Neutrophil (primary cell): ENCODE measurements around the gene SLC39A11.
"Not testable (repeated sequence)": the region's sequence is repeated elsewhere in the genome, so short reads cannot be mapped to it uniquely, and the experiment has no call there.

Experiments used
- H3K27ac ChIP-seq: fragments of 200-600 bp; sonication (generic); 2 replicates; pipeline ENCODE4 v1.5.1; 2016; ENCODE audit warnings: mild to moderate bottlenecking, moderate library complexity
- H3K27me3 ChIP-seq: fragments of 200-600 bp; sonication (generic); 2 replicates; pipeline ENCODE4 v1.6.0; 2016; ENCODE audit warnings: mild to moderate bottlenecking
- H3K36me3 ChIP-seq: fragments of 200-600 bp; sonication (generic); 2 replicates; pipeline ENCODE4 v1.5.1; 2017
- H3K4me1 ChIP-seq, 2 experiments: fragments of 200-600 bp in 1 of 2; sonication (generic) in 1 of 2; 1 replicate in 1 of 2; 2 replicates in 1 of 2; pipeline versions ENCODE4 v1.5.1 to v1.6.1; 2013 to 2016; ENCODE audit warnings: low read depth in 1 of 2, low read length in 1 of 2, mild to moderate bottlenecking in 1 of 2, moderate library complexity in 1 of 2; ENCODE audit not compliant: control insufficient read depth in 1 of 2, insufficient read depth in 1 of 2
- H3K4me3 ChIP-seq, 2 experiments: fragments of 200-600 bp in 1 of 2; sonication (generic) in 1 of 2; 1 replicate in 1 of 2; 2 replicates in 1 of 2; pipeline ENCODE4 v1.5.1; 2013 to 2016; ENCODE audit warnings: low read depth in 1 of 2, low read length in 1 of 2, mild to moderate bottlenecking in 1 of 2, moderate library complexity in 1 of 2
- H3K9me3 ChIP-seq: fragments of 200-600 bp; sonication (generic); 2 replicates; pipeline ENCODE4 v1.5.1; 2016
- TF ChIP-seq, protein P1 (sequence below): fragments of 200-600 bp; sonication (generic); IDR thresholded peaks from 2 replicates; pipeline ENCODE4 v1.5.1; 2016; ENCODE audit warnings: antibody characterized with exemption

SLC39A11 gene

DNA sequence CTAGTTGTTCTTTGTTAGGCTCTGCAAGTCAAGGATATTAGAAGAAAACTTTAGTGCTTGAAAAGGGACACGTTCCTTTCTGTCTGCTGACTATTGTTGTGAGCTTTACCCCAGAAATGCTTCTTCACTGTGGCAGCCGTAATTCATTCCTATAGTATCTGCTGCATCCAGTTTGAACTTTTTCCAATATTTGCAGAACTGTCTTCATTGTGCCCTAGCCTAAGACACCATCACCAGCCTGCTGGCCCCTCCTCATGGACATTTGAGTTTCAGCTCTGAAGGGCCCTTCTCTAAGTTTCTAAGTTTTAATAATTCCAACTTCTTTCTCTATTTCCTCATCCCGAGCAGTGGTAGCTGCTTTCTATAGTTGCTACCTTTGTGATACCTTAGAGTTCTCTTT lies 91.7 kb downstream of the SLC39A11 start:
- Histone ChIP-seq H3K27me3 (no peaks in the 10 kb centered on the region), H3K4me3 (no peak overlapping the region), H3K27ac (no peak overlapping the region), H3K36me3 (no peaks in the 10 kb centered on the region), H3K9me3 (no peaks in the 10 kb centered on the region), H3K4me1 (peaks cover 5 to 14% of the 10 kb centered on the region in 2 experiments)
- TF ChIP-seq, protein P1, sequence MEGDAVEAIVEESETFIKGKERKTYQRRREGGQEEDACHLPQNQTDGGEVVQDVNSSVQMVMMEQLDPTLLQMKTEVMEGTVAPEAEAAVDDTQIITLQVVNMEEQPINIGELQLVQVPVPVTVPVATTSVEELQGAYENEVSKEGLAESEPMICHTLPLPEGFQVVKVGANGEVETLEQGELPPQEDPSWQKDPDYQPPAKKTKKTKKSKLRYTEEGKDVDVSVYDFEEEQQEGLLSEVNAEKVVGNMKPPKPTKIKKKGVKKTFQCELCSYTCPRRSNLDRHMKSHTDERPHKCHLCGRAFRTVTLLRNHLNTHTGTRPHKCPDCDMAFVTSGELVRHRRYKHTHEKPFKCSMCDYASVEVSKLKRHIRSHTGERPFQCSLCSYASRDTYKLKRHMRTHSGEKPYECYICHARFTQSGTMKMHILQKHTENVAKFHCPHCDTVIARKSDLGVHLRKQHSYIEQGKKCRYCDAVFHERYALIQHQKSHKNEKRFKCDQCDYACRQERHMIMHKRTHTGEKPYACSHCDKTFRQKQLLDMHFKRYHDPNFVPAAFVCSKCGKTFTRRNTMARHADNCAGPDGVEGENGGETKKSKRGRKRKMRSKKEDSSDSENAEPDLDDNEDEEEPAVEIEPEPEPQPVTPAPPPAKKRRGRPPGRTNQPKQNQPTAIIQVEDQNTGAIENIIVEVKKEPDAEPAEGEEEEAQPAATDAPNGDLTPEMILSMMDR = no peak

DNA sequence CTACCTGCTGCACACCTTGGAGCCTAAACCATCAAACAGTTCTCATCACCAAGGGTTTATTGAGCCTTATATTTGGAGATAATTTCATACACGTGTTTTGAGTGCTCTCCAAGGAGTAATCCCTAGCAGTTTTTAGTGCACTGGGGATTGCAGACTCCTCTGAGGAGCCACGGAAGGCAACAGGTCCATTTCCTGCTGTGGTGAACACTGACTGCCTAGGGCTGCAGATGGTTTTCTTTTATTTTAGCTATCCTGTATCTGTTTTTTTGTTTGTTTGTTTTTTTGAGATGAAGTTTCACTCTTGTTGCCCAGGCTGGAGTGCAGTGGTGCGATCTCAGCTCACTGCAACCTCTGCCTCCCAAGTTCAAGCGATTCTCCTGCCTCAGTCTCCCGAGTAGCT lies 93.0 kb downstream of the SLC39A11 start:
- not testable (repeated sequence) for H3K9me3 ChIP-seq, H3K36me3 ChIP-seq, H3K27ac ChIP-seq, H3K27me3 ChIP-seq, H3K4me3 ChIP-seq
- peaks cover 5 to 14% of the 10 kb centered on the region in 2 experiments for H3K4me1 ChIP-seq

- Histone ChIP-seq H3K9me3 (no peaks in the 10 kb centered on the region), H3K27ac (no peak overlapping the region), H3K4me1 (peaks cover 5 to 14% of the 10 kb centered on the region in 2 experiments)
Observed at GRCh38 chr17:72998343-72998742, 94.1 kb downstream of the SLC39A11 start.

DNA sequence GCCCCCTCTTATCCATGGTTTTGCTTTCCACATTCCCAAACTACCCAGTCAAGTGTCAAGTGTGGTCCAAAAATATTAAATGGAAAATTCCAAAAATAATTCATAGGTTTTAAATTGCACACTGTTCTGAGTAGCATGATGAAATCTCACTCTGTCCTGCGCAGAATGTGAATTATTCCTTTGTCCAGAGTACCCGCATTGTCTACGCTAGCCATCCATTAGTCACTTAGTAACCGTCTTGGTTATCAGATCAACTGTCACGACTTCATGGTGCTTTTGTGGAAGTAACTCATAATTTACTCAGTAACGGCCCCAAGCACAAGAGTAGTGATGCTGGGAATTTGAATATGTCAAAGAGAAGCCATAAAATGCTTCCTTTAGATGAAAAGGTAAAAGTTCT lies 94.9 kb downstream of the SLC39A11 start:
- no peak overlapping the region for H3K27ac ChIP-seq
- H3K36me3 ChIP-seq = no peaks in the 10 kb centered on the region
- no peaks in the 10 kb centered on the region for H3K27me3 ChIP-seq
- no peak overlapping the region for H3K4me3 ChIP-seq
- peaks cover 5 to 14% of the 10 kb centered on the region in 2 experiments for H3K4me1 ChIP-seq
- TF ChIP-seq, protein P1 = no peak
- no peaks in the 10 kb centered on the region for H3K9me3 ChIP-seq

More at GRCh38 chr17:72998343-72998742, 94.1 kb downstream of the SLC39A11 start:
- Histone ChIP-seq H3K4me3 (no peak overlapping the region), H3K36me3 (no peaks in the 10 kb centered on the region), H3K27me3 (no peaks in the 10 kb centered on the region)
- TF ChIP-seq, protein P1 = no peak

- H3K27ac ChIP-seq = no peak overlapping the region
- no peaks in the 10 kb centered on the region for H3K9me3 ChIP-seq
- TF ChIP-seq, protein P1 = no peak
- no peaks in the 10 kb centered on the region for H3K36me3 ChIP-seq
- no peak overlapping the region for H3K4me3 ChIP-seq
- H3K4me1 ChIP-seq = peaks cover 4 to 11% of the 10 kb centered on the region in 2 experiments
- no peaks in the 10 kb centered on the region for H3K27me3 ChIP-seq
Observed at GRCh38 chr17:72996791-72997190, 95.7 kb downstream of the SLC39A11 start.

- H3K4me3 ChIP-seq = no peak overlapping the region
Observed at GRCh38 chr17:72995008-72995656, 97.4 kb downstream of the SLC39A11 start.

DNA sequence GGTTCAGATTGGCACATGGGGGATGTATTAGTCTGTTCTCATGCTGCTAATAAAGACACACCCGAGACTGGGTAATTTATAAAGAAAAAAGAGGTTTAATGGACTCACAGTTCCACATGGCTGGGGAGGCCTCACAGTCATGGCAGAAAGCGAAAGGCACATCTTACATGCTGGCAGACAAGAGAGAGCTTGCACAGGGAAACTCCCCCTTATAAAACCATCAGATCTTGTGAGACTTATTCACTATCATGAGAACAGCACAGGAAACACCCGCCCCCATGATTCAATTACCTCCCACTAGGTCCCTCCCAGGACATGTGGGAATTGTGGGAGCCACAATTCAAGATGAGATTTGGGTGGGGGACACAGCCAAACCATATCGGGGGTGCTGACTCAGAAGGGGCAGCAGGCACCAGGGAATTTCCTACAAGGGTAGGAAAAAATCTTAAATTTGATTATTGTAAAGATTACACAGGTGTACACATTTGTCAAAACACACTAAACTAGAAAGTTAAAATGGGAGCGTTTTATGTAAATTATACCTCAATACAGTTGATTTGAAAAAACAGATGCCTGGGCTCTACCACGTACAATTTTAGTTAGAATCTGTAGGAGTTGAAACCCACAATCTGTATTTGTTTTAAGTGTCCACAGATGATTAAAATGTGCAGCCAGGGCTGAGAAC lies 99.6 kb downstream of the SLC39A11 start:
- H3K4me3 ChIP-seq, H3K27ac ChIP-seq, H3K36me3 ChIP-seq, H3K4me1 ChIP-seq, H3K9me3 ChIP-seq, H3K27me3 ChIP-seq: not testable (repeated sequence)

More at GRCh38 chr17:72995008-72995656, 97.4 kb downstream of the SLC39A11 start:
- TF ChIP-seq, protein P1 = no peak
- Histone ChIP-seq H3K9me3 (no peaks in the 10 kb centered on the region), H3K36me3 (no peaks in the 10 kb centered on the region), H3K27ac (no peak overlapping the region), H3K27me3 (no peaks in the 10 kb centered on the region), H3K4me1 (no peaks in the 10 kb centered on the region)
